Fibroblast of skin of right biceps (primary cell): ENCODE measurements around the gene PIEZO1.

ENCODE experiments used
- DNase-seq: peaks from one replicate; pipeline ENCODE4 v3.0.0-alpha.2; 2013

Gene PIEZO1

GRCh38 chr16:88816736-88817535 lies 31.9 kb upstream of the PIEZO1 start:
- no peak for DNase-seq

GRCh38 chr16:88815901-88816589 lies 31.0 kb upstream of the PIEZO1 start:
- no peak for DNase-seq

DNA sequence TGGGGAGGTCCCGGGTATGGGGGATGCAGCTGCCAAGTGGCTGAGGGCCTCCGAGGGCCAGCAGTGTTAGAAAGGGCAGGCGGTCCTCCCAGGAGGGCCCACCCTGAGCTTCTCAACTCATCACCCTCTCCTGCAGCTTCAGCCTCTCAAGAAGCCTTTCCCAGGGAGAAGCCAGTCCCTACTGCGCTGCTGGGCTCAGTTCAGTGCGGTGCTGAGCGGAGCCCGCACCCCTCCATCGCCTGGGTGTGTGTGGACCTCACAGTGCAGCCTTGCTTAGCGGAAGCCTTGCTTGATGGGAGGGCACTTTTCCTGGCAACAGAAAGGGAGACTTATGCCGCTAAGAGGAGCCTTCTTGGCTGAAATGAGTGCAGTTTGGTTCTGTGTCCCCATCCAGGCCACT lies 30.2 kb upstream of the PIEZO1 start:
- DNase-seq: no peak

- no peak for DNase-seq
Measured at GRCh38 chr16:88814144-88814502, 29.1 kb upstream of the PIEZO1 start.

DNA sequence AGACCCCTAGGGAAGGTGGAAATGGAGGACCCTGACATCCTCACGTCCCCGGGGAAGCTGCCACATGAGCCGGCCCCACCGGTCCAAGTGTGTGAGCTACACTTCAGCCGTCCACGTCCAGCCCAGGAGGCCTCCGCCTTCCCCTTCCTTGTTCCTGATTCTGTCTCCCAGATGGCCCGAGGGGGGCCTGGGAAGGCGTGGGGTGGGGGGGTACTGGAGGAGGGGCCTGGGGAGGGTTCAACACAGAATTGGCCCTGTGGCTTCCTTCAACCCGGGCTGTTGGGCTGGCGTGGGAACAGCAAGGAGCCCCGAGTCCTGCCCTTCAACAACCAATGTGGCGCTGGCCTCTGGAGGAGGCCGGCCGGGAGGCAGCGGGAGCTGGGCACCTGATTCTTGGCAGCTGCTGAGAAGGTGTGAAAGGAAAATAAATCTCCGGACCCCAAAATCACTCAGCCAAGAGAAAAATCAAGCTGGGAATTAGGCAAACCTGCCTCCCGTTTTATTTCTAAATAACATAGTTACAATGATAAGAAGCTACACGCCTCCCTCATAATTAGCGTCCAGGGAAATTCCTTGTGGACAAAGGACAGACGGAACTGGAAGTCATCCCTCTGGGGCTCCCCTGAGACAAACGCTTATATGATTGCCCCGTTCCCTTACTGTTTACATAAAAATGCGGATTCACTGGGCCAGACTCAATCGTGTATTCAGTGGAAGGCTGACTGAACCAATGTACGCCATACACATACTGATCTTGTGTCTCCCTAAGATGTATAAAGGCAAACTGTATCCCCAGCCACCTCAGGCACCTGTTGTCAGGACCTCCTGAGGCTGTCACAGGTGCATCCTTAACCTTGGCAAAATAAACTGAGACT lies 28.5 kb upstream of the PIEZO1 start:
- DNase-seq: no peak

DNA sequence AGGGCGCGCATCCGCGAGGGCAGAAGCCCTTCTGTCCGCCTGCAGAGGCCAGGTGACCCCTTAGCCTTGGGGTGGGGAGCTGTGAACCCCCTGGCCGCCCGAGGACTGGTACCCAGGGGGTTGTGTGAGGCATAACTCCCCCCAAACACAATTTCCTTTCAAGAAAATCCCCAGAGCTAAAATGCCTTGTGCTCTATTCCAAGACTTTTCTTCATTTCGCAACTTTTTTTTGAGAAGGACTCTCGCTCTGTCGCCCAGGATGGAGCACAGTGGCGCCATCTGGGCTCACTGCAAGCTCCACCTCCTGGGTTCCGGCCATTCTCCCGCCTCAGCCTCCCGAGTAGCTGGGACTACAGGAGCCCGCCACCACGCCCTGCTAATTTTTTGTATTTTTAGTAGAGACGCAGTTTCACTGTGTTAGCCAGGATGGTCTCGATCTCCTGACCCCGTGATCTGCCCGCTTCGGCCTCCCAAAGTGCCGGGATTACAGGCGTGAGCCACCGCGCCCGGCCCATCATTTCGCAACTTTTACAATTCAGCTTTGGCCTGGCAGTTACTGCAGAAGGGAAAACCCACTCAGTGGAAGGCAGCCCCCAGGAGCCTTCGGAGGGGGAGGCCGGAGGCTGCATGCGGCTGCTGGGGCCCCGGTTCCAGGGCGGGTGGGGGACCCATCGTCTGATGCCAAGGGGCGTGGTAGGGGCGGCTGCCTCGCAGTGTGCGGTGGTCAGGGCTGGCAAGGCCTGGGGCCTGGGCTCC lies 27.7 kb upstream of the PIEZO1 start:
- peak; percentile 51 for DNase-seq

DNA sequence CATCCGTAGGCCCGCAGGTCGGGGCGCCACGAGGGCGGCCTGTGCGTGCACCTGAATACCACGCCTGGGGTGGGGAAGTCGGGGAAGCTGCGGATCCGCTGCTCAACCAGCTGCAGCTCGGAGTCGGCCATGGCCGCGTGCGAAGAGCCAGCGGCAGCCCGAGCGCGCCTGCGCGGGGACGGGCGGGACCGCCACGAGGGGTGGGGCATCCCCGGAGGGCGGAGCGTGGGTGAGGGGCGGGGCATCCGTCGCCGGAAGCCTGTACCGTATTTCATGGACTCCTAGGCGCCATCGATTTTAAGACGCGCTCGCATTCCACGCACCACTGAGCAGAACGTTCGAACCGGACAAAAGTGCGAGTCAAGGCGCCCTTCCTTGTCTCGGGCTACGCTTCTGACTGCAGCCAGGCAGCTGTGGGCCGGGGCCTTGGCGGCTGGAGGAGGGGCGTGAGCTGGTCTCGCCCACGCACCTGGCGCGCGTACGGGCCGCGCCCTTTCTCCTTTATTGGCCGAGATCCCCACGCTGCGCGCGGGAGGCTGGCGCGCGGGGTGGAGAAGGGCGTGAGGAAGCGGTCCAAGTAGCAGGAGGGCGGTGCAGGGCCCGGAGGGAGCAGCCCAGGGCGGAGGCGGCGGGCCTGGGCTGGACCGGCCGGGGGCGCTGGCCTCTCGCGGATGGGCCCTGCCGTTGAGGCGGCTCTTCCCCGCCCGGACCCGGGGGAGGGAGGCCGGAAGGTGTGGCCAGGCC lies 26.9 kb upstream of the PIEZO1 start, which contains the start of gene APRT:
Gene APRT (minus strand): TSS at position 160 of the 744 bp plus-strand sequence. CDS start 29 bp downstream, at position 131.
- DNase-seq: peak; percentile 93

DNA sequence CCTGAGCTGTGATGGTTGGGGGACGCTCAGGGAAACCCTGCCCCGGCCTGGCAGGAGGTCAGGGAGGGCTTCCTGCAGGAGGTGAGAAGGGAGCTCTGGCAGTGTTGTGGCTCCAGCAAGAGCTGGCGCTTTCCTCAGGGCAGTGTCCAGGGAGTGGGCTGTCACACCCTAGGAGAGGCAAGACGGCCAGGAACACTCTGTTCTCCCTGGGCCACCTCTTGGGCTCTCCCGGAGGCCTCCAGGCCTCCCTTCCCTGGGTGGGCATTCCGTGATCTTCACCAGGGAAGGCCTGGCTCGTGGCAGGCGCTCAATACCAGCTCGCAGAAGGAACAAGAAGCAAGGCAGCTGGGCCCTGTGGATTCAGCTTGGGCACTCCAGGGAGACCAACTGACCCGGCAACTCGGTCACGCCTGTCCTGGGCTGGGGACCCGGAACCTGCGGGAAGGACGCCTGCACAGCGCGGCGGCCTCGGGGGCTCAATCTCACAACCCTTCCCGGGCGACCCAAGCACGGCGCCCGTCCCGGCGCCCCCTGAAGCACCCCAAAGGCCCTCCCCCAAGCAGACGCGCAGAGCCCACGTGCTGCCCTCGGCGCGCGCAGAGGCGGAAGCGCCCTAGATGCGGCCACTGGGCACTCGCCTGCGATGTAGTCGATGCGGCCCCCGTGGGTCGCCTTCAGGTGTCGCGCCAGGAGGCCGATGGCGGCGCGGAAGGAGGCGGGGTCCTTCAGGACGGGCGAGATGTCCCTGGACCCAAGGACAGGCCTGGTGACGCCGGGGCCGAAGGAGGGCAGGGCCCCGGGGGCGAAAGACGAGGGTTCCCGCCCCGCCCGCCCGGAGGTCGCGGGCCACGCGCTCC lies 26.1 kb upstream of the PIEZO1 start:
- peak; percentile 85 for DNase-seq

DNA sequence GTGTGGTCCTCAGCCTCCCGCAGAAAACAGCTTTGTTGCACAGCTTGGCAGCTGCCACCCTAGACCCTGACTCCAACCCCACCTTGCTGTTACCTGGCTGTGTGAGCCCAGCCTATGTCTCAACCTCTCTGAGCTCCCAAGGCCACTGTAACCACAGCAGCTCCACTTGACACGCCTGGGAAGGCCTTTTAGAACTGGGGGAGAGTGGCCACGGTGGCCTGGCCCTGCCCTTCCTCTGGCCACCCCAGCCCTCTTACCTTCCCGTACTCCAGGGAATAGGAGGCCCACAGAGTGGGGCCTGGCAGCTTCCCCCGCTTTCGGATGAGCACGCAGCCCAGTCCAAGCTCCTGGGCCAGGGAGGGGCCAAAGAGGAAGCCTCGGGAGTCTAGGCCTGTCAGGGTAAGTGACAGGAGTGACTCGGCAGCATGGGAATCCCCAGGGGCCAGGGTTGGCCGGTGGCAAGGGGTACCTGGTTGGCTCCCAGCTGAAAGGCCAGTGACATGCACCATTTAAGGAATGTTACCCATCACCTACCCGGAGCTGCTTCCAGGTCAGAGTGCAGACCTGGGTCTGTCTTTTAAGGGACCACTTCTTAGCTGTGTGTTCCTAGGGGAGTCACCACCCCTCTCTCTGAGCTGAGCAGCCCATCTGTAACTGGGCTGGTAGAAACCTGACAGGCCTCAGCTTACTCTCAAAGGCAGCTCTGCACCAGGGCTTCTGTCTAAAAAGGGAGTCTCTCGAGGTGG lies 25.3 kb upstream of the PIEZO1 start:
- no peak for DNase-seq

DNA sequence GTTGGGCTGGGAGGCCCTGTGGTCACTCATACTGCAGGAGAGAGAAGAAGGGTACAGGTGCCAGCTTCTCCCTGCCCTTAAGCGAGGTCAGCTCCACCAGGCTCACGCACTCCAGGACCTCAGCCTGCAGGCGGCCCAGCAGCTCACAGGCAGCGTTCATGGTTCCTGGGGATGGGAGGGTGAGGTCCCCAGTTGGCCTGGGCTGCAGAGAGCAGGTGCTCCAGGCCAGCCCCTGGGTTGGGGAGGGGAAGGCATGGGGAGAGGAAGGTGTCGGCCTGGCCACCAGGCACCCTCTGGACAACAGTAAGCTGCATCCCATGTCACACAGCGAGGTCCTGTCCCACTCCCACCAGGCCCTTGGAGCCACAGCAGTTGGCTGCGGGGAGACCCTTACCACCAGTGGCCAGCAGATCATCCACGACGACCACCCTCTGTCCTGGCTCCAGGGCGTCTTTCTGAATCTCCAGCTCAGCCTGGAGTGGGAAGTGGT lies 24.7 kb upstream of the PIEZO1 start:
- no peak for DNase-seq

DNA sequence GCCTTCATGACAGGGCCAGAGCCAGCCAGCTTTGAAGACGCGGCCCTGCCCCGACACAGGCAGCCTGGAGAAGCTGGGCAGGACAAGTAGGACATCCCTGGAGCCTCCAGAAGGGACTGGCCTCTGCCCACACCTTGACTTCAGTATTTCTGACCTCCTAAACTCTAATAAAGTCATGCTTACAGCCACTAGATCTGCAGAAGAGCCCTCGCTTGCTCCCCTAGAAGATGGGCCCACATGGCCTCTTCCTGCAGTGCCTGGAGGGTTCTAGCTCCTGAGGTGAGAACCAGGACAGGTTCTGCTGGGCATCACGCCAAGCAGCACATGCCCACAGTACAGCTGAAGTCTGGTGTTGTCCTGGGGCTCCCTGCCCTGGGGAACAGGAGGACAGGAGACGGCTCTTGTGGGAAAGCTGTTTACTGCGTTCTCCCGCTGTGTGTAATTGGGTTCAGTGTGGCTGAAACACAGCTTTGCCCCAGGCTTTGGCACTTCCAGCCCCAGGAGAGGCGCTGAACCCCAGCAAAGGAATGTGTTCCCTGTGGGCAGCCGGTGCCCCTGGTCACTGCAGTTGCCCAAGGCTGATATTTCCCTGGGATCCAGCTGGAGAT lies 24.2 kb upstream of the PIEZO1 start:
- no peak for DNase-seq

DNA sequence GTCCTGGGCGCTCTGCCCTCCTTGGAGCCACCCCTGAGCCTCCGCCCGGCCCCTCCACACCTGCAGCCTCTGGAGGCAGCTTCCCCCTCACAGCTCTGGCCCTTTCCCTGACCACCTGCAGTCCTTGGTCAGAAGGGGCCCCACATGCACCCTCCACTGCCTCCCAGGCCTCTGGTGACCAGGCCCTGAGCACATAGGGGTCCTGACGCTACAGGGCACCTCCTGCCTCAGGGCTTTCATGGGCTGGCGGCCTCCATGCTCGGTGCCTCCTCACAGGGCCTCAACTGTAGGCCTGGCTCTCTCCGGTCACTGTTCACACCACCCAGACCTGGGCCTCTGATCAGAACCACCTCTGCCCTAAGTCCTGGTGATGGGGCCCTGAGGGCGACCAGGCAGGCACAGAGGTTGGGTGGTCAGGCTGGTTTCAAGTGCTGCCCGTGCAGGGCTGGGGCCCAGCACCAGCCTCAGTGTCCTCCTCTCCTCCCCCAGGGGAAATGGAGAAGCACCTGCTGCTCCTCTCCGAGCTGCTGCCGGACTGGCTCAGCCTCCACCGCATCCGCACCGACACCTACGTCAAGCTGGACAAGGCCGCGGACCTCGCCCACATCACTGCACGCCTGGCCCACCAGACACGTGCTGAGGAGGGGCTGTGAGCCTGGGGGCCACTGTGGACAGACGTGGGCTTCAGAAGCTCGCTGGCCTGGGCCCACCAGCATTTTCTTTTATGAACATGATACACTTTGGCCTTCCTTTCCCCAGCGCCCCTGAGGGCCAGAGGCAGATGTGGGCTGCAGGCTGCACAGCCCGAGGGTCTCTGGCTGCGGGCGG lies 22.8 kb upstream of the PIEZO1 start:
- no peak for DNase-seq

DNA sequence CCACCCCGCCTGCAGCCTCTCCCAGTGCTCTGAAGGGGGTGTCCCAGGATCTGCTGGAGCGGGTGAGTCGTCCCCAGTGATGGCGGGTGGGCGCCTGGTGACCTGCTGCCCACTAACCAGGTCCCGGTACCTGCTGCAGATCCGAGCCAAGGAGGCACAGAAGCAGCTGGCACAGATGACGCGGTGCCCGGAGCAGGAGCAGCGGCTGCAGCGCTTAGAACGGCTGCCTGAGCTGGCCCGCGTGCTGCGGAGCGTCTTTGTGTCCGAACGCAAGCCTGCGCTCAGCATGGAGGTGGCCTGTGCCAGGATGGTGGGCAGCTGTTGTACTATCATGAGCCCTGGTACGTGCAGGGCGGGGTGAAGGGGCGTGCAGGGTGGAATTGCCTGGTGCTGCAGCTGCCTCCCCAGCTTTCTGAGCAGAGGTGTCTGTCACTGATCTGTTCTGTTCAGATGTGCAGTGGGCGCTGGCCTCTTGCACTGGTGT lies 22.2 kb upstream of the PIEZO1 start:
- DNase-seq: no peak

- DNase-seq: no peak
Measured at GRCh38 chr16:88806491-88807111, 21.6 kb upstream of the PIEZO1 start.

GRCh38 chr16:88805887-88806393 lies 20.9 kb upstream of the PIEZO1 start:
- no peak for DNase-seq

GRCh38 chr16:88805340-88805715 lies 20.3 kb upstream of the PIEZO1 start:
- DNase-seq: no peak

DNA sequence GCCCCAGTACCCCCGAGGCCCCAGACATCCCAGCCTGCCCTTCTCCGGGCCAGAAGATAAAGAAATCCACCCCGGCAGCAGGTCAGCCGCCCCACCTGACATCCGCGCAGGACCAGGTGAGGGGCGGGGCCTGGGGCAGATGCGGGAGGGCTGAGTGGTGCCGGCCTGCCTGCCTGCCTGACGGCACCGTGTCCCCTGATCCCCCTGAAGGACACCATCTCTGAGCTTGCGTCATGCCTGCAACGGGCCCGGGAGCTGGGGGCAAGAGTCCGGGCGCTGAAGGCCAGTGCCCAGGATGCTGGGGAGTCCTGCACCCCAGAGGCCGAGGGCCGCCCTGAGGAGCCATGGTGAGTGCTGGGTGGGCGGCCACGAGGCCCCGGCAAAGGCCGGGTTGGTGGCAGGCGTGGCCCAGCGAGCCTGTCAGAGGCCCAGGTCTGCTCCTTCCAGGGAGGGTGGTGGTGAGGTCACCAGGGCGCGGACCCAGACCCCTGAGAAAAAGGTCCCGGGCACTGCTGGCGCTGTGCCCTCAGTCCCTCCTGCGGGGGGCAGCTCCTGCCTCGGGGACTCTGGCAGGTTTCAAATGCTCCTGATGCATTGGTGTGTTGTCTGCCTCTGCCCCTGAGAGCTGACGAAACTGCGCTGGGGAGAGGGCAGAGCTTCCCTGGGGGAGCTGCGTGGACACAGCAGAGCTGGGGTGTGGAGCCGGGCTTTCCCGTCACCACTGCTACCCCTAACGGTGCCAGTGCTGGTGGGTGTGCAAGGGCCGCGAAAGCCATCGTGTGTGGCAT lies 19.7 kb upstream of the PIEZO1 start:
- no peak for DNase-seq
